AG10803 (cell line): ENCODE measurements around the gene RAD51.

ENCODE experiments used
- DNase-seq: peaks from one replicate; pipeline ENCODE4 v3.0.0; 2010; ENCODE audit warnings: low read depth
- H3K4me3 ChIP-seq: 2 replicates; pipeline ENCODE4 v1.5.1; 2011; ENCODE audit warnings: mild to moderate bottlenecking, low read length, control low read depth
- CTCF ChIP-seq: conservative IDR thresholded peaks from 2 replicates; pipeline ENCODE4 v1.5.1; 2011; ENCODE audit warnings: mild to moderate bottlenecking, low read length, control low read depth, inconsistent platforms

Gene RAD51

GRCh38 chr15:40767838-40768500 is 73.0 kb downstream of the RAD51 start:
- no peak for DNase-seq
- no peak for TF ChIP-seq CTCF
- no peak overlapping the region for H3K4me3 ChIP-seq

- no peak for DNase-seq
- no peak for TF ChIP-seq CTCF
- H3K4me3 ChIP-seq, result no peak overlapping the region
Measured at GRCh38 chr15:40768521-40769273, 73.7 kb downstream of the RAD51 start.

- no peak for TF ChIP-seq CTCF
- DNase-seq, result no peak
- no peak within 1 kb of the TSS for H3K4me3 ChIP-seq
Measured at GRCh38 chr15:40769274-40770146, 74.5 kb downstream of the RAD51 start, which contains the start of gene C15orf62. TSS of gene C15orf62 (plus strand) at chr15:40769980. CDS start at chr15:40770496, 516 bp downstream.

- DNase-seq, result no peak
- no peak for TF ChIP-seq CTCF
- no peak overlapping the region for H3K4me3 ChIP-seq
Measured at GRCh38 chr15:40770147-40770721, 75.3 kb downstream of the RAD51 start.

- H3K4me3 ChIP-seq, result no peak overlapping the region
- TF ChIP-seq CTCF, result no peak
- DNase-seq, result no peak
Measured at GRCh38 chr15:40771242-40771641, 76.3 kb downstream of the RAD51 start.

- H3K4me3 ChIP-seq, result no peak overlapping the region
- DNase-seq, result no peak
- TF ChIP-seq CTCF, result no peak
Measured at GRCh38 chr15:40772014-40772413, 77.0 kb downstream of the RAD51 start.
